HG03039 (cell line): ENCODE results near the gene KSR2.
"Not testable (repeated sequence)": the region's sequence is repeated elsewhere in the genome, so short reads cannot be mapped to it uniquely, and the experiment has no call there.

Source experiments
- ATAC-seq: cut with Tn5 transposase; IDR thresholded peaks from one replicate; pipeline ENCODE4 v1.9.1; 2021; ENCODE audit warnings: mild to moderate bottlenecking, moderate library complexity; ENCODE audit not compliant: unreplicated experiment

KSR2 gene

GRCh38 chr12:117892441-117892840 lies 76.3 kb downstream of the KSR2 start:
- no peak for ATAC-seq

DNA sequence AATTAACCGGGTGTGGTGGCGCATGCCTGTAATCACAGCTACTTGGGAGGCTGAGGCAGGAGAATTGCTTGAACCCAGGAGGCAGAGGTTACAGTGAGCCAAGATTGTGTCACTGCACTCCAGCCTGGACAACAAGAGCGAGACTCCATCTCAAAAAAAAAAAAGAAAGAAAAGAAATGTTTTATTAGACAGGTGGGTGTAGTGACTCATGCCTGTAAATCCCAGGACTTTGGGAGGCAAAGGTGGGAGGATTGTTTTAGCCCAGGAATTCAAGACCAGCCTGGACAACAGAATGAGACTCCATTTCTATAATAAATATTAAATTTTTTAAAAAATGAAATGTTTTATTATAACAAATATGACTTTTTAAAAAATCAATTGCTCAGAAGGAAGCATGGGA lies 77.5 kb downstream of the KSR2 start:
- ATAC-seq = not testable (repeated sequence)

DNA sequence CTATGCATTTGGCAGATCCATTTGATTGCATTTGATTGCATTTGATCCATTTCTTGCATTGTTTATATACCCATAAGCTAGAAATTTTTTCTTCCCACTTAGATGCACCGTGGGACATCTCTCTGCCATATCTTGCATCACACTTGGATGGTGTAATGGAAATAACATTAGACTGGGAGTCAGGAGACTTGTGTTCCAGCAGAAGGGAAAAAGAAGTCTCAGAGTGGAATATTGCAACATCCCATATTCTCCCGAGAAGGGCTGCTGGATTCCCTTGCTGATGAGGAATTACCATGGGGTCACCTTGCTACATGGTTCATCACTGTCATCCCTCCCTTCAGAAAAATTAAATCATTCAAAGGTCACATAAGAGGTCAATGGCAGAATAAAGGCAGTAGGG lies 78.1 kb downstream of the KSR2 start:
- no peak for ATAC-seq

DNA sequence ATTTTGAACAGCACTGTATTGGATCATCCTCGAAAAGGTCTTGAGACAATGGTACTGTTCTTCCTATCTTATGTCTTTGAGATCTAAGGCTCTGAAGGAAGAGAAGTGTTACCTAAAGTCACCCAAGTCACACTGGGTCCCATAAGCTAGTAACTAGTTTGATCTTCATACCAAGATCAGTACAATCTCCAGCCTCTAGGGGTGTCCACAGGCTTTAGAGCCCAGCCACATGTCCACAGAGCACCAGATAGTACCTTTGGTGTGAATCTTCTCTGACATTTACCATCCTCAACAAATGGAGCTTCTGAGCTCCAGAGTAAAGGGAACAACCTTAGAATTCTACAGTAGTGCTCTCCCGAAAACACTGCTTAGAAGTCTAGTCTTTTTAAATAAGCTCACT lies 78.7 kb downstream of the KSR2 start:
- ATAC-seq = no peak

GRCh38 chr12:117889098-117889497 lies 79.7 kb downstream of the KSR2 start:
- ATAC-seq = no peak

DNA sequence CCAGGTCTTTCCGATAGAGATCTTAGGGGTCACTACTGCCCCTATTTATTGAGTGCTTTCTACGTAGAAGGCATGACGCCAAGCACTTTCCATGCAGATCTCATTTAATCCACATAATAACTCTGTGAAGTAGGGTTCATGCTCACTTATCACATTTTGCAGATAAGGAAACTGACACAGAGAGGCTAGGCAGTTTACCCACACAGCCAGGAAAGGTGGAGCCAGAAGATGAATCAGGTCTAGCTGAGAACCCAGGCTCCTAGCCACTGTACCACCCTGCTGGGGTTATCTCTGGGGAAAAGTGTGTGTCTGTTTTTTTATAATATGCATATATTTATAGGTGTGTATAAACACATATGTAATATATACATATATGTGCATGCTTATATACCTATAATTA lies 83.6 kb downstream of the KSR2 start:
- no peak for ATAC-seq

DNA sequence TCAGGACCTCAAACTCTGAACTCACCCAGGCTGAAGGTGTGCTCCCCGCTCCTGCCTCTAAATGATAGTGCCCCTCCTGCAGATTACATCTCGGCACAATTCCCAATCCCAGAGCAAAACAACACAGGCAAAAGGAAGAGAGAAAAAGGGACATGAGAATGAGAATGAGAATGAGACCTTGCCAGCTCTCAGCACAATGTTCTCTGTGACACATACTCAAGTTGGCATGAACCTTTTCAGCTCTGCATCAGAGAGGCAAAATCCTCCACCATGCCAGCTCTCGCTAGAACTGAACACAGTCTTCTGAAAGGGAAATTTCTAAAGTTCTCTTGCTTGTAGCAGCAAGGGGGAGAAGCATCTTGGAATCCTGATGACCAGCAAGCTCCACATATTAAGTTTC lies 84.6 kb downstream of the KSR2 start:
- ATAC-seq = no peak

- ATAC-seq = no peak
These were observed 86.1 kb downstream of the KSR2 start for GRCh38 chr12:117882603-117883184.

DNA sequence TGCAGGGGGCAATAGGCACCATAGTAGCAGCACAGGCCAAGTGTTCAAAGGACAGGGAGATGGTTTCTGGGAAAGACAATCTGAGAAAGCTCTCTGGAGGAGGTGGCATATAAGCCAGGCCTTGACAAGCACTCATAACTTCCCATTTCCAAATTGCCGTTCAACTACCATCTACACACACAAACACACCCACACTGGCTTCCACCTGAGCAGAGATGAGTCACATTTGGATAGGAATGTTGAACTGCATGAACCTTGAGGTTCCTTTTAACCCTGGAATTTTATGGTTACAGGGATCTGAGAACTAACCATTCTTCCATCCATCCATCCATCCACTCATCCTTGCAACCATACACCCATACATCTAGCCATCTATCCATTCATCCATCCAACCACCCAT lies 86.6 kb downstream of the KSR2 start:
- no peak for ATAC-seq

DNA sequence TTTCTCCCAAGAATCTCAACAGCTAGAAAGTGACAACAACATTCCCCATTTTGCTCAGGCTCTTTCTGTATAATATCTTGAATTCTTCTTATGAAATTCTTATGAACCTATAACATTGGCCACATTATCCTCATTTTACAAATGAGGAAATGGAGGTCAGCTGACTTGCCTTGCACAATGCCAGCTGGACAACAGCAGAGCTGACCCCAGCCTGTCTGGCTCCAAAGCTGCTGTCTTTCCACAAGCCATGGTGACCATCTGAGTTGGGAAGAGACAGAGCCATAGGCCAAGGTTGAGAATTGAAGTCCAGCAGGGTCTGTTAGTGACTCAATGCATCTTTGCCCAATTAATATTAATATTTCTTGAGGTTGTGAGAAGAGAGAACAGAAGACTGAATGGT lies 87.3 kb downstream of the KSR2 start:
- no peak for ATAC-seq

- no peak for ATAC-seq
These were observed 90.2 kb downstream of the KSR2 start for GRCh38 chr12:117878605-117879004.

- no peak for ATAC-seq
These were observed 92.4 kb downstream of the KSR2 start for GRCh38 chr12:117876436-117876816.

GRCh38 chr12:117875744-117876435 lies 92.9 kb downstream of the KSR2 start:
- ATAC-seq = no peak

DNA sequence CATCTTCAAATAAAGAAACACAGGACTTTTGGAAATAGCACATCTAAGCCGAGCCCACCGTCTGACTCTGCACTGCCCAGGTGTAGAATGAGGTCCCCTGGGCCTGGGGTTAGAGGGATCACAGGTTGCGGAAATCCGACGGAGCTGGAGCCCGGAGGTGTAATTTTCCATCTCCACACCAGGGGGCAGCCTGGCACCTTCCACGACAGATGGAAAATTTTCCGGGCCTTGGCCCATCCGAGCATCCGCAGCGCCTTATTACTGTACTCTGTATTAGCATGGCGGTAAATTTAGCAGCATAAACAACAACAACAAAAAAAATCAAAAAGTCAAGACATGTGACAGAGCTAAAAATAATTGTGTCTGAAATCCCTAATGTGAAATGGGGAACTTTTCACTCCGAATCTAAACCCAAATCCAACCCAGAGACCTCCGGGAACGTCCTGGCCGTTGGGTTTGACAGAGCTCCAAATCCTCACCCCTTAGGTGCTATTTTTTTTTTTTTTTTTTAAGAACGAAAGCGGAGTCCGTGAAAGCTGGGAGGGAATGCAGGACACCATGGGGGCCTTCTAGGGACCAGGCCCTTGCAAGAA lies 93.9 kb downstream of the KSR2 start:
- ATAC-seq = peak; percentile 49

DNA sequence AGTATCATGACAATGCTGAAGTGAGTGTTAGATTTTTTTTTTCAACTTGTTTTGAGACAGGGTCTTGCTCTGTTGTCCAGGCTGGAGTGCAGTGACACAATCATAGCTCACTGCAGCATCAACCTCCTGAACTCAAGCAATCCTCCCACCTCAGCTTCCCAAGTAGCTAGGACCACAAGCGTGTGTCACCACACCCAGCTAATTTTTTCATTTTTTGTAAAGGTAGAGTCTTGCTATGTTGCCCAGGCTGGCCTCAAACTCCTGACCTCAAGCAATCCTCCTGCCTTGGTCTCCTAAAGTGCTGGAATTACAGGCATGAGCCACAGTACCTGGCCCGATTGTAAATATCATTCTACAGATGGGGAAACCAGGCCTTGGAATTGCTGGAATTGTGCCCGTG lies 94.6 kb downstream of the KSR2 start:
- not testable (repeated sequence) for ATAC-seq

DNA sequence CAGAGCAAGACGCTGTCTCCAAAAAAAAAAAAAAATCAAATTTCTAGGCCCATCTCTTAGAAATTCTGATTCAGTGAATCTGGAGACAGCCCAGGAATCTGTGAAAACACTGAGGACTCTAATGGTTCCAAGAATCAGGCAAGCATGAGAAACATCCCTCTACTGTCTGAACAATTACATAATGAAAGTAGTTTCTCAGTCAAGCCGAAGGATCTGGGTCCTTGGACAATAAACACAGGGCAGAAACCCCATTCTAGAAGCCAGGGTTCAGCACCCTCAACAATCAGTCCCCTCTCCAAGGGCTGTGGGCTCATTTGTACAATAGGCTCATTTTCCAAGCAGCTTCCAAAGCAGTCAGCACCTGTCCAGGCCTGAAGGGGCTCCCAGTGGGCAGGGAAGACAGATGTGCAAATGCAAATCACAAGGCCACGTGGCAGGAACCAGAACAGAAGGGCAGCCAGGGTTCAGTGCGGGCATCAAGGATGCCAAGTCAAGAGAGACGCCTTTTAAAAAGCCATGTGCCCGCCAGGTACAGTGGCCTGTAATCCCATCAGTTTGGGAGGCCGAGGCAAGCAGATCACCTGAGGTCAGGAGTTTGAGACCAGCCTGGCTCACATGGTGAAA lies 96.1 kb downstream of the KSR2 start:
- ATAC-seq = no peak

DNA sequence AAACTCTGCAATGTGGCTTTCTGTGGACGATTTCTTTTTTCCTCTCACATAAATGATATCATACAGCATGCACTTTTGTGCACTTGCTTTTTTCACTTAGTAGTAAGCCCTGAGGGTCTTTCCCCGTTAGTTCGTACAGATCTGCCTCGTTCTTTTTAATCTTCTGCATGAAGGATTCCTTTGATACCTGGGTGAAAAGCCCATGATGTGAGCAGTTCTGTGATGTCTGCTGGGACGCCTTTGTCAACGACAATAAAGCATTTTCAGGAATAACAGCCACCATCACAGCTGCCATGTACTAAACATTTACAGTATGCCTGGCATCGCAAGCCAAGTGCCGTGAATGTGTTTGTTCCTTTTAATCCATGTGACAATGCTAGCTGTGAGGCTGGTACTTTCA lies 99.2 kb downstream of the KSR2 start:
- ATAC-seq = no peak

GRCh38 chr12:117867348-117867747 lies 101.4 kb downstream of the KSR2 start:
- ATAC-seq = no peak

DNA sequence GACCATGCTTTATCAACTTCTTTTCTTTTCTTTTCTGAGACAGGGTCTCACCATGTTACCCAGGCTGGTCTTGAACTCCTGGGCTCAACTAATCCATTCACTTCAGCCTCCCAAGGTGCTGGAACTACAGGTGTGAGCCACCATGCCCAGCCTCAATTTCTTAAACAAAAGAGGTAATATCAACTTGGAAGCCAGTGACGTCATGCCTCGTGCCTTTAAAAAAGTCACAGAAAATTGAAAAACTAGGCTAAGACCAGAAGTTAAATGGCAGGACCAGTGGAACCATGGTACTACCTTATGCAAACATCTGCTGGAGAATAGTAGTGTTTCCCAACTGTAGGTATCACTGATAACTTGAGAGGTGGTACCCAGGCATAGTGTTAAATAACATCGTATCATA lies 103.3 kb downstream of the KSR2 start:
- ATAC-seq = no peak

GRCh38 chr12:117863002-117863709 lies 105.6 kb downstream of the KSR2 start:
- ATAC-seq = no peak

- no peak for ATAC-seq
These were observed 107.1 kb downstream of the KSR2 start for GRCh38 chr12:117861691-117862090.
